Astrocyte (in vitro differentiated cells and primary cell): Measurements from ENCODE around the gene SIRPG. TPM values are rescaled to one million over a fixed set of nuclear protein-coding genes. Genes with fewer than 3 reads are reported as not detected.

Experiments
- DNase-seq: peaks from one replicate; pipeline ENCODE4 v3.0.0-alpha.2; 2010; ENCODE audit warnings: low read depth
- FAIRE-seq: peaks from 2 replicates; lab custom pipeline; 2011; peaks lifted over from hg19 to GRCh38; lab: Jason Lieb, UNC
- H2AFZ ChIP-seq: 2 replicates; pipeline ENCODE4 v1.6.0; 2012; ENCODE audit warnings: low read depth, low read length, inconsistent platforms
- H3K27ac ChIP-seq: 2 replicates; pipeline ENCODE4 v1.5.1; 2011; ENCODE audit warnings: low read depth, low read length, inconsistent platforms
- H3K27me3 ChIP-seq: 2 replicates; pipeline ENCODE4 v1.6.0; 2011; ENCODE audit warnings: low read length, inconsistent platforms; ENCODE audit not compliant: insufficient read depth
- H3K36me3 ChIP-seq: 2 replicates; pipeline ENCODE4 v1.5.1; 2011; ENCODE audit warnings: low read length, inconsistent platforms; ENCODE audit not compliant: insufficient read depth
- H3K4me1 ChIP-seq: 2 replicates; pipeline ENCODE4 v1.5.1; 2011; ENCODE audit warnings: low read length, inconsistent platforms; ENCODE audit not compliant: insufficient read depth
- H3K4me2 ChIP-seq: 2 replicates; pipeline ENCODE4 v1.6.0; 2012; ENCODE audit warnings: low read length, inconsistent platforms
- H3K4me3 ChIP-seq: 2 replicates; pipeline ENCODE4 v1.5.1; 2011; ENCODE audit warnings: low read depth, mild to moderate bottlenecking, low read length, inconsistent platforms; ENCODE audit not compliant: insufficient read depth
- H3K79me2 ChIP-seq: 2 replicates; pipeline ENCODE4 v1.6.0; 2012; ENCODE audit warnings: mild to moderate bottlenecking, low read length, inconsistent platforms; ENCODE audit not compliant: insufficient read depth
- H3K9ac ChIP-seq: 2 replicates; pipeline ENCODE4 v1.6.0; 2012; ENCODE audit warnings: mild to moderate bottlenecking, low read length, inconsistent platforms
- H3K9me3 ChIP-seq: 2 replicates; pipeline ENCODE4 v1.5.1; 2012; ENCODE audit warnings: low read depth, mild to moderate bottlenecking, low read length, inconsistent platforms; ENCODE audit not compliant: insufficient read depth
- H4K20me1 ChIP-seq: 2 replicates; pipeline ENCODE4 v1.6.0; 2012; ENCODE audit warnings: low read length, inconsistent platforms; ENCODE audit not compliant: insufficient read depth
- H3K27ac Mint-ChIP-seq: one replicate; pipeline ENCODE4 v1.8.0; 2021; ENCODE audit warnings: mild to moderate bottlenecking, mixed read lengths; ENCODE audit not compliant: unreplicated experiment
- H3K27me3 Mint-ChIP-seq: one replicate; pipeline ENCODE4 v1.8.0; 2021; ENCODE audit warnings: low read depth, mixed read lengths; ENCODE audit not compliant: unreplicated experiment
- H3K36me3 Mint-ChIP-seq: one replicate; pipeline ENCODE4 v1.8.0; 2021; ENCODE audit warnings: low read depth, mixed read lengths; ENCODE audit not compliant: unreplicated experiment
- H3K4me1 Mint-ChIP-seq: one replicate; pipeline ENCODE4 v1.8.0; 2021; ENCODE audit warnings: low read depth, mixed read lengths; ENCODE audit not compliant: unreplicated experiment
- H3K4me3 Mint-ChIP-seq: one replicate; pipeline ENCODE4 v1.8.0; 2021; ENCODE audit warnings: mild to moderate bottlenecking, moderate library complexity, mixed read lengths; ENCODE audit not compliant: unreplicated experiment
- H3K9me3 Mint-ChIP-seq: one replicate; pipeline ENCODE4 v1.8.0; 2021; ENCODE audit warnings: mild to moderate bottlenecking, mixed read lengths; ENCODE audit not compliant: unreplicated experiment
- EZH2 ChIP-seq: IDR thresholded peaks from 2 replicates; pipeline ENCODE4 v1.6.1; 2012; ENCODE audit warnings: mild to moderate bottlenecking, low read length, inconsistent platforms; ENCODE audit not compliant: insufficient read depth
- total RNA-seq: library from RNA; stranded (reverse); gene quantifications from 2 replicates; pipeline ENCODE4 v1.2.1, GENCODE V29; 2021
- TF ChIP-seq, protein P1 (sequence below): IDR thresholded peaks from 2 replicates; pipeline ENCODE4 v1.5.1; 2011; ENCODE audit warnings: low read depth, mild to moderate bottlenecking, inconsistent platforms, low read length, moderate library complexity; ENCODE audit not compliant: insufficient read depth

The SIRPG gene
- total RNA-seq, 1 donor from 2014 or later, result not detected

DNA sequence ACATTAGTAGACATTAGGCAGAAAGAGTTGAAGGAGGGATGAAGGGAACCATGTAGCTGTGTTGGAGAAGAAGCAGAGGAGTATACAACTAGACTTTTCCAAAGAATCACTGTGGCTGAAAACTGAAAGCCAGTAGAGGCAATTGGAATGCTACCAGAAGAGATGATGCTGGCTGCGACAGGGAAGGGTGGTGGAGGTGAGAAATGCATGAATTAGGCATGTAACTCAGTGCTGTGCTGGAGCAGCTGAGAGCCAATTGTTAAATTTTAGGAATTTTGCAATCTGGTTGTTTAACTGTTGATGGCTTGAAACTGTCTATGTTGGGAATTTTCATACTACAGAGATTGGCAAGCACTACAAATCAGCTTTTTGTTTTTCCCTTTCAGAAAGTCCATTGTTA is 35.8 kb upstream of the SIRPG start:
- no peak overlapping the region for H3K9ac ChIP-seq
- H3K4me3 ChIP-seq, result no peak overlapping the region
- no peaks in the 10 kb centered on the region for H4K20me1 ChIP-seq
- Mint-ChIP-seq H3K36me3 (no peaks in the 10 kb centered on the region), H3K9me3 (peaks cover 8% of the 10 kb centered on the region), H3K4me1 (no peaks in the 10 kb centered on the region), H3K27me3 (peaks cover 44% of the 10 kb centered on the region), H3K4me3 (no peak overlapping the region), H3K27ac (no peak overlapping the region)
- FAIRE-seq (no peak), DNase-seq (no peak)
- no peaks in the 10 kb centered on the region for H3K27me3 ChIP-seq
- H3K4me1 ChIP-seq, result no peaks in the 10 kb centered on the region
- no peaks in the 10 kb centered on the region for H3K36me3 ChIP-seq
- no peak overlapping the region for H3K27ac ChIP-seq
- no peak for TF ChIP-seq EZH2
- TF ChIP-seq, protein P1, sequence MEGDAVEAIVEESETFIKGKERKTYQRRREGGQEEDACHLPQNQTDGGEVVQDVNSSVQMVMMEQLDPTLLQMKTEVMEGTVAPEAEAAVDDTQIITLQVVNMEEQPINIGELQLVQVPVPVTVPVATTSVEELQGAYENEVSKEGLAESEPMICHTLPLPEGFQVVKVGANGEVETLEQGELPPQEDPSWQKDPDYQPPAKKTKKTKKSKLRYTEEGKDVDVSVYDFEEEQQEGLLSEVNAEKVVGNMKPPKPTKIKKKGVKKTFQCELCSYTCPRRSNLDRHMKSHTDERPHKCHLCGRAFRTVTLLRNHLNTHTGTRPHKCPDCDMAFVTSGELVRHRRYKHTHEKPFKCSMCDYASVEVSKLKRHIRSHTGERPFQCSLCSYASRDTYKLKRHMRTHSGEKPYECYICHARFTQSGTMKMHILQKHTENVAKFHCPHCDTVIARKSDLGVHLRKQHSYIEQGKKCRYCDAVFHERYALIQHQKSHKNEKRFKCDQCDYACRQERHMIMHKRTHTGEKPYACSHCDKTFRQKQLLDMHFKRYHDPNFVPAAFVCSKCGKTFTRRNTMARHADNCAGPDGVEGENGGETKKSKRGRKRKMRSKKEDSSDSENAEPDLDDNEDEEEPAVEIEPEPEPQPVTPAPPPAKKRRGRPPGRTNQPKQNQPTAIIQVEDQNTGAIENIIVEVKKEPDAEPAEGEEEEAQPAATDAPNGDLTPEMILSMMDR, result no peak
- H3K79me2 ChIP-seq, result no peaks in the 10 kb centered on the region
- no peak overlapping the region for H3K4me2 ChIP-seq
- H3K9me3 ChIP-seq, result no peaks in the 10 kb centered on the region
- H2AFZ ChIP-seq, result no peak overlapping the region

GRCh38 chr20:1689721-1690120 is 32.1 kb upstream of the SIRPG start:
- no peak overlapping the region for H3K27ac ChIP-seq
- no peaks in the 10 kb centered on the region for H3K79me2 ChIP-seq
- TF ChIP-seq, protein P1, result no peak
- TF ChIP-seq EZH2, result no peak
- H3K27me3 ChIP-seq, result no peaks in the 10 kb centered on the region
- no peak overlapping the region for H3K4me2 ChIP-seq
- DNase-seq (no peak), FAIRE-seq (no peak)
- H3K9ac ChIP-seq, result no peak overlapping the region
- H4K20me1 ChIP-seq, result no peaks in the 10 kb centered on the region
- no peak overlapping the region for H2AFZ ChIP-seq
- H3K9me3 ChIP-seq, result no peaks in the 10 kb centered on the region
- Mint-ChIP-seq H3K4me1 (no peaks in the 10 kb centered on the region), H3K36me3 (no peaks in the 10 kb centered on the region), H3K4me3 (no peak overlapping the region), H3K27ac (no peak overlapping the region), H3K27me3 (peaks cover 57% of the 10 kb centered on the region), H3K9me3 (peaks cover 8% of the 10 kb centered on the region)
- no peaks in the 10 kb centered on the region for H3K36me3 ChIP-seq
- no peak overlapping the region for H3K4me3 ChIP-seq
- no peaks in the 10 kb centered on the region for H3K4me1 ChIP-seq

DNA sequence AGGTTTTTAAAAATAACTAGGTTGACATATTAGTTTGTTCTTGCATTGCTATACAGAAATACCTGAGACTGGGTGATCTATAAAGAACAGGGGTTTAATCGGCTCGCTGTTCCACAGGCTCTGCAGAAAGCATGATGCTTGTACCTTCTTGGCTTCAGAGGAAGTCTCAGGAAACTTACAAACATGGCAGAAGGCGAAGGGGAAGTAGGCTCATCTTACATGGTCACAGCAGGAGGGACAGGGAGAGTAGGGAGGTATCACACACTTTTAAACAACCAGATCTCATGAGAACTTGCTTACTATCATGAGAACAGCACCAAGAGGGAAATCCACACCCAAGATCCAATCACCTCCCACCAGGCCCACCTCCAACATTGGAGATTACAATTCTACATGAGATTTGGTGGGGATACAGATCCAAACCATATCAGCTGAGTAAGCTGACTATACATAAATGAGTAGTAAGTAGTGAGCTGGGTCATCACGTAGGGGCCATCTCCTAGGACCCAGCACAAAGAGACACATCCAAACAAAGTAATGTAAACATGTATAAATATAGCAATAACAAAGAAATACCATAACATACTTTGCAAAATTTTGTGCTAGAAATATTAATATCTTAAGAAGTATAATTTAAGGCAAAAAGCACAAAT is 31.4 kb upstream of the SIRPG start:
- Histone ChIP-seq H3K27ac (no peak overlapping the region), H2AFZ (no peak overlapping the region), H3K4me3 (no peak overlapping the region), H3K4me1 (no peaks in the 10 kb centered on the region), H3K79me2 (no peaks in the 10 kb centered on the region), H4K20me1 (no peaks in the 10 kb centered on the region), H3K27me3 (no peaks in the 10 kb centered on the region), H3K9ac (no peak overlapping the region), H3K9me3 (no peaks in the 10 kb centered on the region), H3K36me3 (no peaks in the 10 kb centered on the region), H3K4me2 (no peak overlapping the region)
- H3K27me3 Mint-ChIP-seq, result peaks cover 53% of the 10 kb centered on the region
- DNase-seq (no peak), FAIRE-seq (no peak)
- H3K4me3 Mint-ChIP-seq, result no peak overlapping the region
- TF ChIP-seq, protein P1, result no peak
- no peak for TF ChIP-seq EZH2
- no peak overlapping the region for H3K27ac Mint-ChIP-seq
- no peaks in the 10 kb centered on the region for H3K4me1 Mint-ChIP-seq
- peaks cover 8% of the 10 kb centered on the region for H3K9me3 Mint-ChIP-seq
- H3K36me3 Mint-ChIP-seq, result no peaks in the 10 kb centered on the region
